Body of pancreas (tissue), 4 donors: ENCODE measurements around the gene TTC31.
"Not testable (repeated sequence)": the region's sequence is repeated elsewhere in the genome, so short reads cannot be mapped to it uniquely, and the experiment has no call there.

ENCODE experiments used
- POLR2A ChIP-seq, 3 donors: fragments of 450-650 bp; IDR thresholded peaks; one replicate each; pipeline ENCODE4 v1.6.1; 2016; ENCODE audit warnings: antibody characterized with exemption in 3 of 3, mild to moderate bottlenecking in 2 of 3
- TF ChIP-seq, protein P1 (sequence below), 7 experiments: fragments of 450-650 bp in 4 of 7; fragments of 200-600 bp in 3 of 7; sonication (generic) in 3 of 7; IDR thresholded peaks; one replicate each; pipeline ENCODE4 v1.5.1; 2016 to 2019; ENCODE audit warnings: antibody characterized with exemption in 7 of 7

DNA sequence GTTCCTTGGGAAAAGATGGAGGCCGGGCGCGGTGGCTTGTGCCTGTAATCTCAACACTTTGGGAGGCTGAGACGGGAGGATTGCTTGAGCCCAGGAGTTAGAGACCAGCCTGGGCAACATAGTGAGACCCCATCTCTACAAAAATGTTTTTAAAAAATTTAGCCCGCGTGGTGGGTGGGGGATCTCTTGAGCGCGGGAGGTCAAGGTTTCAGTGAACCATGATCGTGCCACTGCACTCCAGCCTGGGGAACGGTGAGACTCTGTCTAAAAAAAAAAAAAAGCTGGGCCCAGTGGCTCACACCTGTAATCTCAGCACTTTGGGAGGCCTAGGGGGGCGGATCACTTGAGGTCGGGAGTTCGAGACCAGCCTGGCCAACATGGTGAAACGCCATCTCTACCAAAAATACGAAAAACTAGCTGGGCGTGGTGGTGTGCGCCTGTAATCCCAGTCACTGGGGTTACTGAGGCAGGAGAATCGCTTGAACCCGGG is 839 bp downstream of the TTC31 start:
- TF ChIP-seq, protein P1, sequence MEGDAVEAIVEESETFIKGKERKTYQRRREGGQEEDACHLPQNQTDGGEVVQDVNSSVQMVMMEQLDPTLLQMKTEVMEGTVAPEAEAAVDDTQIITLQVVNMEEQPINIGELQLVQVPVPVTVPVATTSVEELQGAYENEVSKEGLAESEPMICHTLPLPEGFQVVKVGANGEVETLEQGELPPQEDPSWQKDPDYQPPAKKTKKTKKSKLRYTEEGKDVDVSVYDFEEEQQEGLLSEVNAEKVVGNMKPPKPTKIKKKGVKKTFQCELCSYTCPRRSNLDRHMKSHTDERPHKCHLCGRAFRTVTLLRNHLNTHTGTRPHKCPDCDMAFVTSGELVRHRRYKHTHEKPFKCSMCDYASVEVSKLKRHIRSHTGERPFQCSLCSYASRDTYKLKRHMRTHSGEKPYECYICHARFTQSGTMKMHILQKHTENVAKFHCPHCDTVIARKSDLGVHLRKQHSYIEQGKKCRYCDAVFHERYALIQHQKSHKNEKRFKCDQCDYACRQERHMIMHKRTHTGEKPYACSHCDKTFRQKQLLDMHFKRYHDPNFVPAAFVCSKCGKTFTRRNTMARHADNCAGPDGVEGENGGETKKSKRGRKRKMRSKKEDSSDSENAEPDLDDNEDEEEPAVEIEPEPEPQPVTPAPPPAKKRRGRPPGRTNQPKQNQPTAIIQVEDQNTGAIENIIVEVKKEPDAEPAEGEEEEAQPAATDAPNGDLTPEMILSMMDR (IDR thresholded peaks at IDR 0.05): not testable (repeated sequence)
- not testable (repeated sequence) for TF ChIP-seq POLR2A (IDR thresholded peaks at IDR 0.05)
